Measurements from ENCODE around the gene USP3. TPM values are rescaled to one million over a fixed set of nuclear protein-coding genes. Genes with fewer than 3 reads are reported as not detected.

Gene USP3
- total and polyA plus RNA-seq, 10 of the 15 experiments (the other 5 are each of a cell fraction or from before 2014, with no cell fraction given): 23.8 to 64.5 (median 50.3) TPM

DNA sequence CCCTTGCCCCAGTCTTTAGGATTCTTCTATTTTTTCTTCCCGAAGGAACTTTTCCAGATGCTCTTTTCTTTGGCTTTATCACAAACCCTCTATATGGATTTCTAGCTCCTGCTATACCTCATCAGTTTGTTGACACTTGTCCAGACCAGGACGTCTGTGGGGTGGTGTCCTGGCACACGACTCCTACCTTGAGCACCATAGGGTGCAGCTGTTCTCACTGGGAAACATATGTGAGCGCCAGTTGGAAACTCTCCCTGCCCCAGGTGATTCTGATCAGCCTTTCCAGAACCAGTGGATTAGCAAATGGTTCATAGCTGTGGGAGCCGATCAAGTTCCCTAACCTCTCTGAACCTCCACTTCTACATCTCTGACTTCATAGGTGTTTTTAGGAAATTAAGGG is 40.6 kb upstream of the USP3 start:
- ATAC-seq (no peak), FAIRE-seq (no peak), DNase-seq (ENCODE audit: low read depth, low spot score) (no peak)
- Histone ChIP-seq H3K9ac (ENCODE audit: control insufficient read depth, insufficient read depth, low read length) (no peak overlapping the region), H3K4me2 (ENCODE audit: control insufficient read depth, insufficient read depth) (no peak overlapping the region), H3K36me3 (ENCODE audit: control insufficient read depth in 2 of 2, insufficient read depth in 2 of 2, low read length in 1 of 2) (no peaks in the 10 kb centered on the region), H2AFZ (ENCODE audit: control insufficient read depth, low read depth, low read length) (no peak overlapping the region), H3K27me3 (replicated peaks in 1 of 2; ENCODE audit: control insufficient read depth in 2 of 2, insufficient read depth in 2 of 2, low read length in 1 of 2) (no peaks in the 10 kb centered on the region), H3K9me3 (replicated peaks; ENCODE audit: control insufficient read depth, insufficient read depth, low read length) (no peaks in the 10 kb centered on the region; the same call in 2 of the 3 replicates), H3K4me3 (no peak overlapping the region), H4K20me1 (ENCODE audit: control insufficient read depth, insufficient read depth) (no peaks in the 10 kb centered on the region), H3K27ac (ENCODE audit: control insufficient read depth, insufficient read depth) (no peak overlapping the region), H3K4me1 (ENCODE audit: control insufficient read depth, insufficient read depth, low read length) (peaks cover 12% of the 10 kb centered on the region), H3K79me2 (ENCODE audit: control insufficient read depth, insufficient read depth, low read length) (no peaks in the 10 kb centered on the region)
- in situ Hi-C loops (cut with MboI): no loop called here
- ChIA-PET POLR2A (no interaction called here), RAD21 (ENCODE audit: unreplicated experiment) (interaction anchor here (0.7 to 2.0 kb wide), 4 partner anchors 50 to 259 kb away, joined by 3 to 14 read pairs (median 4); no protein-coding TSS in a partner anchor), CTCF (interaction anchor here (1.2 to 15.5 kb wide), 3 partner anchors 21 to 173 kb away, joined by 4 to 272 read pairs (median 10); partner anchors contain the start of gene FBXL22), SMC1A (ENCODE audit: uncharacterized antibody, unreplicated experiment) (interaction anchor here (0.7 to 8.6 kb wide), 12 partner anchors 8 to 174 kb away, joined by 3 to 150 read pairs (median 4); partner anchors contain the start of gene FBXL22)
- intact Hi-C loops (cut with micrococcal nuclease; ENCODE audit: unreplicated experiment): no loop called here
- BruUV-seq (replicated peaks): no TSS peak
- no peak for TF ChIP-seq TCF3 (IDR thresholded peaks at IDR 0.05; ENCODE audit: borderline replicate concordance, insufficient read depth, low read depth, low read length)
- 54% methylated on average over 5 of the region's 5 CpGs for WGBS (ENCODE audit: insufficient coverage, insufficient replicate concordance, low lambda C conversion rate, missing lambda C conversion rate)

DNA sequence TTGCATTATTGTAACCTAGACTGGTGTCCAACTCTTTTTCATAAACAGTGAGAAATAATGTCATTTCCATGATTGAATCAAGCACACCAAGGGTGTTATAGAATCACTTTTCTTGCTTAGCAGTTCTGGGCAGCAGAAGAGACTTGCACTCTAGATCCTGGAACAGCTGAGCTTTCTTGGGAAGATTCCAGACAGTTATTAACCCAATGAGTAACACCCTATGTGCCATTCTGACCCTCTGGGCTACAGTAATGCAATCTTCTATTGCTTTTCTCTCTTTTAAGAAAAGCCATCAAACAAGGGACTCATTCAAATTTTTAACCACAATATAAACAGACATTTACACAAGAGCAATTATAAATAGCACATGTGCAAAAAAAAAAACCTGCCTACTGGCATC is 39.3 kb upstream of the USP3 start:
- intact Hi-C loops (cut with micrococcal nuclease; ENCODE audit: unreplicated experiment): no loop called here
- Histone ChIP-seq H3K4me3 (no peak overlapping the region), H3K36me3 (ENCODE audit: control insufficient read depth in 2 of 2, insufficient read depth in 2 of 2, low read length in 1 of 2) (no peaks in the 10 kb centered on the region), H3K27ac (ENCODE audit: control insufficient read depth, insufficient read depth) (no peak overlapping the region), H3K4me2 (ENCODE audit: control insufficient read depth, insufficient read depth) (no peak overlapping the region), H3K9me3 (replicated peaks; ENCODE audit: control insufficient read depth, insufficient read depth, low read length) (no peaks in the 10 kb centered on the region; the same call in 2 of the 3 replicates), H4K20me1 (ENCODE audit: control insufficient read depth, insufficient read depth) (no peaks in the 10 kb centered on the region), H3K79me2 (ENCODE audit: control insufficient read depth, insufficient read depth, low read length) (no peaks in the 10 kb centered on the region), H3K4me1 (ENCODE audit: control insufficient read depth, insufficient read depth, low read length) (peaks cover 16% of the 10 kb centered on the region), H2AFZ (ENCODE audit: control insufficient read depth, low read depth, low read length) (no peak overlapping the region), H3K9ac (ENCODE audit: control insufficient read depth, insufficient read depth, low read length) (no peak overlapping the region), H3K27me3 (replicated peaks in 1 of 2; ENCODE audit: control insufficient read depth in 2 of 2, insufficient read depth in 2 of 2, low read length in 1 of 2) (no peaks in the 10 kb centered on the region)
- ATAC-seq (no peak), FAIRE-seq (no peak), DNase-seq (ENCODE audit: low read depth, low spot score) (no peak)
- ChIA-PET RAD21 (ENCODE audit: unreplicated experiment) (interaction anchor here (1.6 to 4.9 kb wide), 2 partner anchors 14 to 136 kb away, joined by 8 to 106 read pairs; no protein-coding TSS in a partner anchor), CTCF (interaction anchor here (0.7 to 15.5 kb wide), 7 partner anchors 19 to 463 kb away, joined by 3 to 272 read pairs (median 4); partner anchors contain the start of gene FBXL22), SMC1A (ENCODE audit: uncharacterized antibody, unreplicated experiment) (interaction anchor here (0.9 to 8.6 kb wide), 12 partner anchors 11 to 175 kb away, joined by 3 to 150 read pairs (median 16); partner anchors contain the start of gene FBXL22), POLR2A (interaction anchor here (0.6 to 0.7 kb wide), 2 partner anchors 38 to 41 kb away, joined by 3 read pairs; no protein-coding TSS in a partner anchor)
- no peak for TF ChIP-seq ZNF384 (IDR thresholded peaks at IDR 0.05; ENCODE audit: borderline replicate concordance, low read depth, low read length)
- no peak for TF ChIP-seq POU2F2 (IDR thresholded peaks at IDR 0.05; ENCODE audit: borderline replicate concordance, low read depth, low read length)
- no peak for TF ChIP-seq ZNF207 (IDR thresholded peaks at IDR 0.05; ENCODE audit: borderline replicate concordance)
- TF ChIP-seq CHD2 (IDR thresholded peaks at IDR 0.05; ENCODE audit: borderline replicate concordance, low read depth, low read length): no peak
- TF ChIP-seq RAD51 (IDR thresholded peaks at IDR 0.05): no peak
- no peak for TF ChIP-seq CBX5 (IDR thresholded peaks at IDR 0.05; ENCODE audit: low read depth)
- no peak for TF ChIP-seq ASH2L (IDR thresholded peaks at IDR 0.05; ENCODE audit: borderline replicate concordance, low read depth)
- TF ChIP-seq EZH2 (IDR thresholded peaks at IDR 0.05; ENCODE audit: borderline replicate concordance, control insufficient read depth, low read depth, low read length): no peak
- no peak for TF ChIP-seq HCFC1 (IDR thresholded peaks at IDR 0.05; ENCODE audit: low read length)
- TF ChIP-seq NFIC (IDR thresholded peaks at IDR 0.05; ENCODE audit: low read depth, low read length): no peak
- TF ChIP-seq, protein P1, sequence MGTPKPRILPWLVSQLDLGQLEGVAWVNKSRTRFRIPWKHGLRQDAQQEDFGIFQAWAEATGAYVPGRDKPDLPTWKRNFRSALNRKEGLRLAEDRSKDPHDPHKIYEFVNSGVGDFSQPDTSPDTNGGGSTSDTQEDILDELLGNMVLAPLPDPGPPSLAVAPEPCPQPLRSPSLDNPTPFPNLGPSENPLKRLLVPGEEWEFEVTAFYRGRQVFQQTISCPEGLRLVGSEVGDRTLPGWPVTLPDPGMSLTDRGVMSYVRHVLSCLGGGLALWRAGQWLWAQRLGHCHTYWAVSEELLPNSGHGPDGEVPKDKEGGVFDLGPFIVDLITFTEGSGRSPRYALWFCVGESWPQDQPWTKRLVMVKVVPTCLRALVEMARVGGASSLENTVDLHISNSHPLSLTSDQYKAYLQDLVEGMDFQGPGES (IDR thresholded peaks at IDR 0.05): no peak
- TF ChIP-seq FOXM1 (IDR thresholded peaks at IDR 0.05; ENCODE audit: low read depth, low read length): no peak
- no peak for TF ChIP-seq BACH1 (IDR thresholded peaks at IDR 0.05; ENCODE audit: borderline replicate concordance)
- no peak for TF ChIP-seq NFYB (IDR thresholded peaks at IDR 0.05; ENCODE audit: insufficient read depth, low read depth, low read length)
- in situ Hi-C loops (cut with MboI): loop anchor here (5.0 kb wide), 2 partner anchors 127 to 602 kb away; no protein-coding TSS in a partner anchor
- BruUV-seq (replicated peaks): no TSS peak
